ENCODE measurements around the gene JAZF1. TPM values are rescaled to one million over a fixed set of nuclear protein-coding genes. Genes with fewer than 3 reads are reported as not detected.
A peak's percentile ranks its signal among the peaks of the same experiment; 100 is the strongest.

Gene JAZF1
- total and polyA plus RNA-seq, 2 experiments from 2014 or later: 9.8 to 12.3 TPM

DNA sequence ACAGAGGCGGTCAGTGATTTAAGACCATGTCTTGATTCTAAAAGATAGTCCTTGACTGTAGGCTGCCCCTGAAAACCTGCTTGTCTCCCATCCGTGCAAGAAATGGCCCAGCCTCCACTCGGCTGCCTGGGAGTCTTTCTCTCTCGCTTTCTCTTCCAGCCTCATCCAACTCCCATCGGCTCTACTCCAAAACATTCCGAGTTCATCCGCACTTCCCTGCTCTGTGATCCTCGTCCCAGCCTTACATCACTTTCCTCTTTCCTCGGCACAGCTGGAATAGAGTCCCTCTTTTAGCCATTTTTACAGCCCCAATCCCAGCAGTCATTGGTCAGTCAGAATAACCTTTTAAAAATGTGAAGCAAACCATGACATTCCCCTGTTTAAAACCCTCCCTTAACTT is 305.5 kb downstream of the JAZF1 start:
- Histone ChIP-seq H3K4me3 (no peak overlapping the region), H3K27me3 (no peaks in the 10 kb centered on the region), H3K9me3 (ENCODE audit: low read depth) (no peaks in the 10 kb centered on the region), H3K27ac (no peak overlapping the region), H3K36me3 (no peaks in the 10 kb centered on the region), H3K4me1 (ENCODE audit: low read depth) (no peaks in the 10 kb centered on the region)
- DNase-seq (ENCODE audit: low read depth in 1 of 2, low spot score in 1 of 2): no peak
- TF ChIP-seq CTCF (IDR thresholded peaks at IDR 0.05; ENCODE audit: low read depth, low read length): no peak

DNA sequence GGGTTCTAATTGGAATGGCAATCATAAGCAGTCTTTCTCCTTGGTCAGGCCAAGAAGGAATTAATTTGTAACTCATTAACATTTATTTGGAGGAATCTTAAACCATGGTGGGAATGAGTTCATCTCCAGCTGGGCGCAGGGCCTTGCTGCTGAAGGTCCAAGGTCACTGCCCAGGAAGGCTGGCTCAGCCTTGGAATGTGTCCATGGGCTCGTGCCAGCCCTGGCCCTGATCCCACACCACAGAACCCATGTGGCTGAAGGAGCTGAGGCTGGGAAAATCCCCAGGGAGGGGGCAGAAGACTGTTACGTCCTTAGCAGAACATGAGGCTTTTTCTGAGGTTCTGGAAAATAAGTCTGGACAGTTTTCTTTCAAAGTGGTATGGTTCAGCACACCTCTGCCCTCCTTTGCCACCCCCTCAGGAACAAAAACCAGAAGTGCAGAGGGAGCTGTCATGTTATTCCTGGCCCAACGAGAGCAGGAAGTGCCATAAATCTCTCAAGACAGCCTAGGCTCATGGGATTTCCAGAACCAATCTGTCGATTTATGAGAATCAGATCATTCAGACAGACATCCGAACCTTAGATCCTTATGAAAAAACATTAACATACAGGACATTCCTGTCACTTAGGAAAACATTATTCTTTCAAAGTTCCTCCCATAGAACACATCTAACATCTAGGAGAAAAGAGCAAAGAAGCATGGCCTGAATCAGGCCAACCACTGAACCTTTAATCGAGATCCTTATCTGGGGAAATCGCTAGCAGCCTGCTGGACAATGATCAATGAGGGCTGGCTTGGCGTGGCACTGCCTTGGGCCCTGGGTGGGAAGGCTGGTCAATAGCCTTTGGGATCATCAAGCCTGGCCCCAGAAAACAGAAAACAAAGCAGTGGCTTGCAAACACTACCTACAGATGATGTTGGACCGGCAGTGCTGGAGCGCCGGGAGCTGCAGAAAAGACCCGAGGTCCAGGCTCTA is 306.3 kb downstream of the JAZF1 start:
- H3K4me1 ChIP-seq (ENCODE audit: low read depth): no peaks in the 10 kb centered on the region
- TF ChIP-seq CTCF (IDR thresholded peaks at IDR 0.05; ENCODE audit: low read depth, low read length): no peak
- DNase-seq (ENCODE audit: low read depth in 1 of 2, low spot score in 1 of 2): peak in 1 of 2 donors; percentile 63
- no peaks in the 10 kb centered on the region for H3K9me3 ChIP-seq (ENCODE audit: low read depth)
- H3K27ac ChIP-seq: no peak overlapping the region
- no peak overlapping the region for H3K4me3 ChIP-seq
- no peaks in the 10 kb centered on the region for H3K27me3 ChIP-seq
- H3K36me3 ChIP-seq: no peaks in the 10 kb centered on the region

GRCh38 chr7:27872356-27873275 is 308.0 kb downstream of the JAZF1 start:
- Histone ChIP-seq H3K9me3 (ENCODE audit: low read depth) (no peaks in the 10 kb centered on the region), H3K27ac (no peak overlapping the region), H3K27me3 (no peaks in the 10 kb centered on the region), H3K4me3 (no peak overlapping the region), H3K36me3 (no peaks in the 10 kb centered on the region), H3K4me1 (ENCODE audit: low read depth) (no peaks in the 10 kb centered on the region)
- peak in 1 of 2 donors; percentile 7 for DNase-seq (ENCODE audit: low read depth in 1 of 2, low spot score in 1 of 2)
- no peak for TF ChIP-seq CTCF (IDR thresholded peaks at IDR 0.05; ENCODE audit: low read depth, low read length)

- H3K27ac ChIP-seq: no peak overlapping the region
- no peaks in the 10 kb centered on the region for H3K27me3 ChIP-seq
- H3K4me3 ChIP-seq: no peak overlapping the region
- no peaks in the 10 kb centered on the region for H3K36me3 ChIP-seq
- TF ChIP-seq CTCF (IDR thresholded peaks at IDR 0.05; ENCODE audit: low read depth, low read length): no peak
- no peak for DNase-seq (ENCODE audit: low read depth in 1 of 2, low spot score in 1 of 2)
- H3K4me1 ChIP-seq (ENCODE audit: low read depth): no peaks in the 10 kb centered on the region
- no peaks in the 10 kb centered on the region for H3K9me3 ChIP-seq (ENCODE audit: low read depth)
Measured at GRCh38 chr7:27871866-27872265, 308.7 kb downstream of the JAZF1 start.

DNA sequence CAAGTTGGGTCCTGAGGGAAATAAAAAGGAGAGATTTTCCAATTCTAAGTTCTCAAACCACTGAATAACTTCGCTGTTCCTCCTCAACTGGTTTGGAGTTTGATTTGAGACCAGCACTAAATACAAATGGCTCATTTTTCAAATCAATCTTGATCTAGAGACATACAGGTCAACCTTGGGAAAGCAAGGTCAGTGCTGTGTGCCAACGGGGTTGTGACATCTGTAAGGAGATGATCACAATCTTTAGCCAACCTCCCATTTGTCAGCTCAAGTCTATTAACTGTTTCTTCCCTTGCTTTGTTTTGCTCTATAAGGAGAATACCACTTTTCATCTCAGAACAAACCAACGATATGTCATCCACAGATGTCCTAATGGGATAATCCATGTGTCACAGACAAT is 309.5 kb downstream of the JAZF1 start:
- TF ChIP-seq CTCF (IDR thresholded peaks at IDR 0.05; ENCODE audit: low read depth, low read length): no peak
- Histone ChIP-seq H3K9me3 (ENCODE audit: low read depth) (no peaks in the 10 kb centered on the region), H3K4me3 (no peak overlapping the region), H3K27me3 (no peaks in the 10 kb centered on the region), H3K36me3 (no peaks in the 10 kb centered on the region), H3K27ac (no peak overlapping the region), H3K4me1 (ENCODE audit: low read depth) (no peaks in the 10 kb centered on the region)
- DNase-seq (ENCODE audit: low read depth in 1 of 2, low spot score in 1 of 2): no peak

Measured in cardiac muscle cell (in vitro differentiated cells and primary cell).